BJ (cell line): ENCODE data around the gene OBSCN. TPM values are rescaled to one million over a fixed set of nuclear protein-coding genes. Genes with fewer than 3 reads are reported as not detected.
"Not testable (repeated sequence)": the region's sequence is repeated elsewhere in the genome, so short reads cannot be mapped to it uniquely, and the experiment has no call there.

Source experiments
- CTCF ChIA-PET: fragments of 350-600 bp; formaldehyde crosslinking; extraction: SDS; loops from one replicate; lab custom pipeline; 2021; ENCODE audit warnings: antibody characterized with exemption, inconsistent platforms; lab: Yijun Ruan, JAX
- POLR2A ChIA-PET: fragments of 300-600 bp; sonication (Branson Sonifier 250); formaldehyde crosslinking; extraction: SDS; loops from one replicate; lab custom pipeline; 2021; ENCODE audit warnings: antibody characterized with exemption; lab: Charles Lee
- DNase-seq: peaks from one replicate; pipeline ENCODE4 v3.0.0-alpha.2; 2011; ENCODE audit warnings: low read depth
- H3K27me3 ChIP-seq: 2 replicates; pipeline ENCODE4 v1.6.0; 2011; ENCODE audit warnings: low read length; ENCODE audit not compliant: control insufficient read depth, insufficient read depth
- H3K36me3 ChIP-seq: 2 replicates; pipeline ENCODE4 v1.5.1; 2011; ENCODE audit warnings: low read length; ENCODE audit not compliant: control insufficient read depth, insufficient read depth
- H3K4me3 ChIP-seq: 2 replicates; pipeline ENCODE4 v1.5.1; 2011; ENCODE audit warnings: low read depth, mild to moderate bottlenecking, control low read depth, low read length
- CTCF ChIP-seq: IDR thresholded peaks from 2 replicates; pipeline ENCODE4 v1.5.1; 2011; ENCODE audit warnings: low read depth, mild to moderate bottlenecking, control low read depth, inconsistent platforms, low read length, moderate library complexity; ENCODE audit not compliant: insufficient read depth
- polyA plus RNA-seq: library from polyadenylated mRNA; depleted of rRNA; stranded (reverse); fragments of >200 nt; gene quantifications from 2 replicates; pipeline ENCODE4 v1.2.3, GENCODE V29; 2011

The OBSCN gene
- polyA plus RNA-seq, 1 experiment, result 2.9 TPM

GRCh38 chr1:228172591-228173527 lies 35.0 kb upstream of the OBSCN start:
- TF ChIP-seq CTCF, result no peak
- no peak for DNase-seq
- no peak overlapping the region for H3K4me3 ChIP-seq
- H3K27me3 ChIP-seq, result no peaks in the 10 kb centered on the region
- H3K36me3 ChIP-seq, result peaks cover 8% of the 10 kb centered on the region
- ChIA-PET CTCF (interaction anchor here (0.6 to 1.3 kb wide), 2 partner anchors 8 to 252 kb away, joined by 4 to 5 read pairs; partner anchors contain the start of gene IBA57), POLR2A (no interaction called here)

- H3K27me3 ChIP-seq, H3K4me3 ChIP-seq, DNase-seq, H3K36me3 ChIP-seq, POLR2A ChIA-PET: not testable (repeated sequence)
- CTCF ChIA-PET, result interaction anchor here (0.6 to 1.3 kb wide), 2 partner anchors 9 to 75 kb away, joined by 3 to 4 read pairs; partner anchors contain the start of gene IBA57
Observed at GRCh38 chr1:228173528-228174481, 34.0 kb upstream of the OBSCN start.

- no peaks in the 10 kb centered on the region for H3K27me3 ChIP-seq
- no peak overlapping the region for H3K4me3 ChIP-seq
- no peak for TF ChIP-seq CTCF
- POLR2A ChIA-PET, result no interaction called here
- DNase-seq, result no peak
- CTCF ChIA-PET, result interaction anchor here (0.6 to 1.3 kb wide), 3 partner anchors 8 to 76 kb away, joined by 3 to 4 read pairs (median 3); partner anchors contain the start of gene IBA57
- peaks cover 8% of the 10 kb centered on the region for H3K36me3 ChIP-seq
Observed at GRCh38 chr1:228174482-228175315, 33.1 kb upstream of the OBSCN start.

- no peaks in the 10 kb centered on the region for H3K27me3 ChIP-seq
- no peak overlapping the region for H3K4me3 ChIP-seq
- DNase-seq, result no peak
- no peak for TF ChIP-seq CTCF
- CTCF ChIA-PET, result interaction anchor here (0.8 to 1.3 kb wide), 2 partner anchors 9 to 42 kb away, joined by 3 read pairs; no protein-coding TSS in a partner anchor
- peaks cover 6% of the 10 kb centered on the region for H3K36me3 ChIP-seq
- POLR2A ChIA-PET, result no interaction called here
Observed at GRCh38 chr1:228175316-228176023, 32.4 kb upstream of the OBSCN start.
